BLaER1 treated with 17β-estradiol and CSF1 and Interleukin-3, amounts not matched to agents 10 nM and 100 nM (cell line): ENCODE measurements around the gene OR1S1.
"Not testable (repeated sequence)": the region's sequence is repeated elsewhere in the genome, so short reads cannot be mapped to it uniquely, and the experiment has no call there.

ENCODE experiments used
- H3K27ac ChIP-seq, 11 experiments: shearing (Covaris generic); formaldehyde crosslinking; 2 replicates each; pipeline ENCODE4 v1.8.1; 2022
- H3K27me3 ChIP-seq, 11 experiments: shearing (Covaris generic); formaldehyde crosslinking; 2 replicates each; pipeline ENCODE4 v1.8.1; 2022
- H3K36me3 ChIP-seq, 11 experiments: shearing (Covaris generic); formaldehyde crosslinking; 2 replicates each; pipeline ENCODE4 v1.8.1; 2022
- H3K4me1 ChIP-seq, 10 experiments: shearing (Covaris generic); formaldehyde crosslinking; 2 replicates each; pipeline ENCODE4 v1.8.1; 2022
- H3K4me2 ChIP-seq, 11 experiments: shearing (Covaris generic); formaldehyde crosslinking; 2 replicates each; pipeline ENCODE4 v1.8.1; 2022
- H3K4me3 ChIP-seq, 10 experiments: shearing (Covaris generic); formaldehyde crosslinking; 2 replicates each; pipeline ENCODE4 v1.8.1; 2022
- H3K9ac ChIP-seq, 11 experiments: shearing (Covaris generic); formaldehyde crosslinking; 2 replicates each; pipeline ENCODE4 v1.8.1; 2022
- H3K9me3 ChIP-seq, 11 experiments: shearing (Covaris generic); formaldehyde crosslinking; replicated peaks in 1 of 11; 2 replicates each; pipeline ENCODE4 v1.8.1; 2022
- H4K20me1 ChIP-seq, 11 experiments: shearing (Covaris generic); formaldehyde crosslinking; 2 replicates each; pipeline ENCODE4 v1.8.1; 2022
- Cebpa-rat ChIP-seq, 11 experiments: shearing (Covaris generic); IDR thresholded peaks; 2 replicates each; pipeline ENCODE4 v1.8.1; 2022

OR1S1 gene

GRCh38 chr11:58212420-58212819, at the start of gene OR1S1:
Gene OR1S1, plus strand, starts transcription at chr11:58212720.
- H4K20me1 ChIP-seq, H3K9me3 ChIP-seq: not testable (repeated sequence)

GRCh38 chr11:58164389-58164788, 48.1 kb upstream of the OR1S1 start:
- TF ChIP-seq Cebpa-rat (IDR thresholded peaks at IDR 0.05), result no peak

More at GRCh38 chr11:58212420-58212819, at the start of gene OR1S1:
- H3K27ac ChIP-seq, H3K9ac ChIP-seq, H3K4me3 ChIP-seq, H3K4me2 ChIP-seq, H3K36me3 ChIP-seq, H3K4me1 ChIP-seq, H3K27me3 ChIP-seq: not testable (repeated sequence)

GRCh38 chr11:58164990-58165389, 47.5 kb upstream of the OR1S1 start:
- no peak overlapping the region for H3K27ac ChIP-seq
- H3K4me2 ChIP-seq, result no peak overlapping the region
- no peak overlapping the region for H3K9ac ChIP-seq
- no peaks in the 10 kb centered on the region for H3K9me3 ChIP-seq
- H3K4me1 ChIP-seq, result no peaks in the 10 kb centered on the region
- no peaks in the 10 kb centered on the region for H3K36me3 ChIP-seq
- H3K4me3 ChIP-seq, result no peak overlapping the region
- no peaks in the 10 kb centered on the region for H3K27me3 ChIP-seq
- H4K20me1 ChIP-seq, result no peaks in the 10 kb centered on the region
- TF ChIP-seq Cebpa-rat (IDR thresholded peaks at IDR 0.05), result no peak

More at GRCh38 chr11:58164389-58164788, 48.1 kb upstream of the OR1S1 start:
- Histone ChIP-seq H3K4me1 (peaks cover 0 to 2% (median 0%) of the 10 kb centered on the region in 10 experiments; a peak in 1 of 20 replicates), H3K4me3 (no peak overlapping the region), H4K20me1 (no peaks in the 10 kb centered on the region), H3K9ac (no peak overlapping the region), H3K9me3 (no peaks in the 10 kb centered on the region), H3K36me3 (no peaks in the 10 kb centered on the region), H3K27me3 (no peaks in the 10 kb centered on the region), H3K4me2 (no peak overlapping the region), H3K27ac (no peak overlapping the region)

GRCh38 chr11:58165504-58166106, 46.9 kb upstream of the OR1S1 start:
- H3K36me3 ChIP-seq, result no peaks in the 10 kb centered on the region
- no peaks in the 10 kb centered on the region for H3K4me1 ChIP-seq
- no peak overlapping the region for H3K4me3 ChIP-seq
- peaks cover 0 to 4% (median 0%) of the 10 kb centered on the region in 11 experiments; a peak in 1 of 22 replicates for H3K9me3 ChIP-seq
- H3K4me2 ChIP-seq, result no peak overlapping the region
- no peak overlapping the region for H3K9ac ChIP-seq
- no peaks in the 10 kb centered on the region for H4K20me1 ChIP-seq
- no peak for TF ChIP-seq Cebpa-rat (IDR thresholded peaks at IDR 0.05)
- no peak overlapping the region for H3K27ac ChIP-seq
- H3K27me3 ChIP-seq, result no peaks in the 10 kb centered on the region

GRCh38 chr11:58177409-58178054, 35.0 kb upstream of the OR1S1 start:
- H3K4me3 ChIP-seq, result no peak overlapping the region
- H3K27me3 ChIP-seq, result no peaks in the 10 kb centered on the region
- no peak overlapping the region for H3K4me2 ChIP-seq
- H3K9me3 ChIP-seq, result no peaks in the 10 kb centered on the region; a peak in 1 of 22 replicates
- no peak overlapping the region for H3K9ac ChIP-seq
- no peak for TF ChIP-seq Cebpa-rat (IDR thresholded peaks at IDR 0.05)
- H4K20me1 ChIP-seq, result no peaks in the 10 kb centered on the region
- H3K36me3 ChIP-seq, result no peaks in the 10 kb centered on the region
- H3K4me1 ChIP-seq, result no peaks in the 10 kb centered on the region
- H3K27ac ChIP-seq, result no peak overlapping the region

- no peak for TF ChIP-seq Cebpa-rat (IDR thresholded peaks at IDR 0.05)
Observed at GRCh38 chr11:58178444-58178843, 34.1 kb upstream of the OR1S1 start.

GRCh38 chr11:58179648-58180047, 32.9 kb upstream of the OR1S1 start:
- no peak overlapping the region for H3K4me2 ChIP-seq
- no peak overlapping the region for H3K27ac ChIP-seq
- no peaks in the 10 kb centered on the region for H3K9me3 ChIP-seq
- no peaks in the 10 kb centered on the region for H3K27me3 ChIP-seq
- H3K4me1 ChIP-seq, result no peaks in the 10 kb centered on the region
- H3K9ac ChIP-seq, result no peak overlapping the region
- no peak for TF ChIP-seq Cebpa-rat (IDR thresholded peaks at IDR 0.05)
- no peaks in the 10 kb centered on the region for H3K36me3 ChIP-seq
- H3K4me3 ChIP-seq, result no peak overlapping the region
- no peaks in the 10 kb centered on the region for H4K20me1 ChIP-seq

More at GRCh38 chr11:58178444-58178843, 34.1 kb upstream of the OR1S1 start:
- Histone ChIP-seq H3K36me3 (no peaks in the 10 kb centered on the region), H4K20me1 (no peaks in the 10 kb centered on the region), H3K9ac (no peak overlapping the region), H3K4me2 (no peak overlapping the region), H3K27ac (no peak overlapping the region), H3K4me3 (no peak overlapping the region), H3K9me3 (no peaks in the 10 kb centered on the region; a peak in 1 of 22 replicates), H3K27me3 (no peaks in the 10 kb centered on the region), H3K4me1 (no peaks in the 10 kb centered on the region)

GRCh38 chr11:58186938-58187337, 25.6 kb upstream of the OR1S1 start:
- Histone ChIP-seq H4K20me1 (no peaks in the 10 kb centered on the region), H3K27ac (no peak overlapping the region), H3K27me3 (no peaks in the 10 kb centered on the region), H3K4me2 (no peak overlapping the region), H3K4me1 (no peaks in the 10 kb centered on the region), H3K4me3 (no peak overlapping the region), H3K9me3 (no peaks in the 10 kb centered on the region), H3K9ac (no peak overlapping the region), H3K36me3 (no peaks in the 10 kb centered on the region)
- no peak for TF ChIP-seq Cebpa-rat (IDR thresholded peaks at IDR 0.05)

- no peak within 1 kb of the TSS for H3K27ac ChIP-seq
- H4K20me1 ChIP-seq, result no peaks in the 10 kb centered on the region
- H3K4me1 ChIP-seq, result no peaks in the 10 kb centered on the region
- no peak within 1 kb of the TSS for H3K4me2 ChIP-seq
- no peak within 1 kb of the TSS for H3K4me3 ChIP-seq
- H3K36me3 ChIP-seq, result no peaks in the 10 kb centered on the region
- no peaks in the 10 kb centered on the region for H3K9me3 ChIP-seq
- no peak within 1 kb of the TSS for H3K9ac ChIP-seq
- TF ChIP-seq Cebpa-rat (IDR thresholded peaks at IDR 0.05), result no peak
- H3K27me3 ChIP-seq, result no peaks in the 10 kb centered on the region
Observed at GRCh38 chr11:58188770-58189169, 23.8 kb upstream of the OR1S1 start, which contains the start of gene OR9Q2. Gene OR9Q2, plus strand, starts transcription at chr11:58189070. Its CDS starts 1,421 bp downstream, at chr11:58190491.

- H3K27me3 ChIP-seq, result no peaks in the 10 kb centered on the region
- TF ChIP-seq Cebpa-rat (IDR thresholded peaks at IDR 0.05), result no peak
Observed at GRCh38 chr11:58192229-58192628, 20.3 kb upstream of the OR1S1 start.

More at GRCh38 chr11:58192229-58192628, 20.3 kb upstream of the OR1S1 start:
- H3K4me3 ChIP-seq, result no peak overlapping the region
- H3K36me3 ChIP-seq, result no peaks in the 10 kb centered on the region
- no peak overlapping the region for H3K4me2 ChIP-seq
- no peak overlapping the region for H3K9ac ChIP-seq
- no peaks in the 10 kb centered on the region for H3K4me1 ChIP-seq
- no peaks in the 10 kb centered on the region for H4K20me1 ChIP-seq
- peaks cover 0 to 11% (median 5%) of the 10 kb centered on the region in 11 experiments; a peak in 13 of 22 replicates for H3K9me3 ChIP-seq
- no peak overlapping the region for H3K27ac ChIP-seq
